ENCODE measurements around the gene NHSL1.
A peak's percentile ranks its signal among the peaks of the same experiment; 100 is the strongest.

The NHSL1 gene

GRCh38 chr6:138521790-138522189, 22.5 kb upstream of the NHSL1 start:
- no peak for DNase-seq

GRCh38 chr6:138520463-138520862, 21.2 kb upstream of the NHSL1 start:
- peak; percentile 26 for DNase-seq

GRCh38 chr6:138518054-138518453, 18.8 kb upstream of the NHSL1 start:
- no peak for DNase-seq

GRCh38 chr6:138517635-138518034, 18.3 kb upstream of the NHSL1 start:
- peak; percentile 65 for DNase-seq

GRCh38 chr6:138515657-138516248, 16.5 kb upstream of the NHSL1 start:
- DNase-seq, result no peak

- peak; percentile 40 for DNase-seq
Measured at GRCh38 chr6:138514860-138515540, 15.7 kb upstream of the NHSL1 start.

GRCh38 chr6:138512609-138513008, 13.3 kb upstream of the NHSL1 start:
- no peak for DNase-seq

- DNase-seq, result no peak
Measured at GRCh38 chr6:138510093-138510492, 10.8 kb upstream of the NHSL1 start.

- peak; percentile 63 for DNase-seq
Measured at GRCh38 chr6:138509371-138509770, 10.1 kb upstream of the NHSL1 start.

GRCh38 chr6:138508676-138508988, 9.3 kb upstream of the NHSL1 start:
- no peak for DNase-seq

GRCh38 chr6:138507977-138508675, 8.8 kb upstream of the NHSL1 start:
- DNase-seq, result no peak

- DNase-seq, result no peak
Measured at GRCh38 chr6:138504764-138505689, 5.7 kb upstream of the NHSL1 start.

- no peak for DNase-seq
Measured at GRCh38 chr6:138503881-138504680, 4.8 kb upstream of the NHSL1 start.

GRCh38 chr6:138502546-138502945, 3.3 kb upstream of the NHSL1 start:
- DNase-seq, result no peak

- DNase-seq, result no peak
Measured at GRCh38 chr6:138500867-138501446, 1.7 kb upstream of the NHSL1 start.

- no peak for DNase-seq
Measured at GRCh38 chr6:138500045-138500665, 861 bp upstream of the NHSL1 start.

GRCh38 chr6:138498629-138499302, 528 bp downstream of the NHSL1 start:
- no peak for DNase-seq

- no peak for DNase-seq
Measured at GRCh38 chr6:138497286-138497685, 2.0 kb downstream of the NHSL1 start.

- no peak for DNase-seq
Measured at GRCh38 chr6:138494312-138494711, 5.0 kb downstream of the NHSL1 start.

GRCh38 chr6:138493413-138493812, 5.9 kb downstream of the NHSL1 start:
- DNase-seq, result no peak

GRCh38 chr6:138492871-138493270, 6.4 kb downstream of the NHSL1 start:
- no peak for DNase-seq
